DND-41 (cell line): ENCODE data around the gene ZNF519.
"Not testable (repeated sequence)": the region's sequence is repeated elsewhere in the genome, so short reads cannot be mapped to it uniquely, and the experiment has no call there.

Source experiments
- EZH2 ChIP-seq: IDR thresholded peaks from 3 replicates; pipeline ENCODE4 v1.6.1; 2012; ENCODE audit warnings: borderline replicate concordance, low read depth, mild to moderate bottlenecking, moderate library complexity, low read length, inconsistent platforms; ENCODE audit not compliant: severe bottlenecking
- TF ChIP-seq, protein P1 (sequence below): IDR thresholded peaks from 2 replicates; pipeline ENCODE4 v1.5.1; 2012; ENCODE audit warnings: borderline replicate concordance, low read length, moderate library complexity, mild to moderate bottlenecking; ENCODE audit not compliant: poor library complexity, severe bottlenecking; ENCODE audit errors: extremely low read depth

DNA sequence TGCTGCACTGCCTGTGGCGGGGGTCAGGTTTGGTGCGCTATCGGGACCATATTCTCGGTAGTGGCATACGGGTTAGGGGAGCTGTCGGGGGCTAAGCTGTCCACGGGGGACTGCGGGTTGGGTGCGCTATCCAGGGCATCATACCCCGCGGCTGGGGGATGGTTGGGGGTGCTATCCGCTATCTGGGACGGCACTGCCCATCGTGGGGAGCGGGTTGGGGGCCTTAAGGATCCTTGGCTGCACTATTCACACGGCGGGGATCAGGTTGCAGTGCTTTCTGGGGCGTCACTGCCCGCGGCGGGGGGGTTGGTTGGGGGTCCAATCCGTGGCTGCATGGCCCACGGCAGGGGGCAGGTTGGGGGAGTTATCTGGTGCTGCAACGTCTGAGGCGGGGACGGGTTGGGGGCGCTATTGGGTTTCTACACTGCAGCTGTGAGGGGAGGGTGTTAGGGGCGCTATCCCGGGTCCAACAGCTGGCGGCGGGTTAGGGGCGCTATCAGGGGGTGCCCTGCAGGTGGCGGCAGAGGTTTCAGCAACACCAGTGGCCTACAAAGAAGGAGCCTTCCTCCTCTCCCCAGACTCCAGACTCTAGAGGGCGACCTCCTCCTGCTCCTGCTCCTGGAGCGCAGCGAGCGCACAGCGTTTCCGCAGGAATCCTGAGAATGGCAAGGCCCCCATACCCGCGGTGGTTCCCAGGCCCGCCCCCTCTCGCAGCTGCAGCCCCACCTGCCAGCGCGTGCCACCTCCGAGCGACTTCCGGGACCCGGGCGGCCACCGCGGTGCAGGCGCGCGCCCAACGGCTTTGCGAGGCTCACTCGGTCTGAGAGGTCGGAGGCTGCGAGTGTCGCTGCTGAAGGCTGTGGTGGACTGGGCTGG, 46.3 kb upstream of the ZNF519 start:
- TF ChIP-seq, protein P1, sequence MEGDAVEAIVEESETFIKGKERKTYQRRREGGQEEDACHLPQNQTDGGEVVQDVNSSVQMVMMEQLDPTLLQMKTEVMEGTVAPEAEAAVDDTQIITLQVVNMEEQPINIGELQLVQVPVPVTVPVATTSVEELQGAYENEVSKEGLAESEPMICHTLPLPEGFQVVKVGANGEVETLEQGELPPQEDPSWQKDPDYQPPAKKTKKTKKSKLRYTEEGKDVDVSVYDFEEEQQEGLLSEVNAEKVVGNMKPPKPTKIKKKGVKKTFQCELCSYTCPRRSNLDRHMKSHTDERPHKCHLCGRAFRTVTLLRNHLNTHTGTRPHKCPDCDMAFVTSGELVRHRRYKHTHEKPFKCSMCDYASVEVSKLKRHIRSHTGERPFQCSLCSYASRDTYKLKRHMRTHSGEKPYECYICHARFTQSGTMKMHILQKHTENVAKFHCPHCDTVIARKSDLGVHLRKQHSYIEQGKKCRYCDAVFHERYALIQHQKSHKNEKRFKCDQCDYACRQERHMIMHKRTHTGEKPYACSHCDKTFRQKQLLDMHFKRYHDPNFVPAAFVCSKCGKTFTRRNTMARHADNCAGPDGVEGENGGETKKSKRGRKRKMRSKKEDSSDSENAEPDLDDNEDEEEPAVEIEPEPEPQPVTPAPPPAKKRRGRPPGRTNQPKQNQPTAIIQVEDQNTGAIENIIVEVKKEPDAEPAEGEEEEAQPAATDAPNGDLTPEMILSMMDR: peak; percentile 81
- not testable (repeated sequence) for TF ChIP-seq EZH2
